ENCODE results near the gene ZNF407.

- TF ChIP-seq CTCF (IDR thresholded peaks at IDR 0.05; ENCODE audit: low read length) (no peak), EZH2 (optimal IDR thresholded peaks at IDR 0.05; ENCODE audit: low read depth, low read length) (no peak)
These were observed 449.7 kb downstream of the ZNF407 start for GRCh38 chr18:75047240-75047961.

Measured in MM.1S (cell line).